Measurements from ENCODE around the gene EIF4E1B.

EIF4E1B gene

DNA sequence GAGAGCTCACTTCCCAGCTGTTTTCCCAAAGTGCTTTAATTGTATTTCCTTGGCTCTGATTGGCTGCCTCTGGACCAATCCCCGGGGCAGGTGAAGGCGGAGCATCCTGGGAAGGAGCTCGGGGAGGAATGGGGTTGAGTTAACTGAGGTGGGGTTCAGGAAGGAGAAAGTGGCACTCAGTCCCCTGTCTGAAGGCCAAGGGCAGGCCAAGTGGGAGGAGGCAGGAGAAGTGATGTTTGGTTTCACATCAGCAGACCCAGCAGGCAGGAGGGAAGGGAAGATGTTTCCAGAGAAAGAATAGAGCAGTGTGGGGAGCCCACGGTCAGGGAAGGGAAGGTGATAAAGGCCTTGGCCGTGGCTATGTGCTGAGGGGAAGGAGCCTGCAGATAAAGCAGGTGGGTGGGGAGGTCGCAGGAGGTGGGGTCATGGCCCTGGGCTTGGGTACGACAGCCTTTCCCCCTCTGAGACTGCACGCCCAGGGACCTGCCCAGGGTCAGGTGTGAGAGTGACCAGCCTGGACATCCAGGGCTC, 19.9 kb downstream of the EIF4E1B start:
- Histone ChIP-seq H3K18ac (ENCODE audit: low read depth in 1 of 2, low read length in 2 of 2) (no peak overlapping the region), H2BK5ac (ENCODE audit: low read depth, low read length, poor library complexity, severe bottlenecking) (no peak overlapping the region), H3K9me3 (ENCODE audit: control insufficient read depth, low read length) (no peaks in the 10 kb centered on the region), H3K4ac (ENCODE audit: low read depth in 1 of 2, low read length in 2 of 2) (no peak overlapping the region), H3K4me1 (ENCODE audit: control insufficient read depth, insufficient read depth, low read depth, low read length) (peaks cover 34% of the 10 kb centered on the region), H4K8ac (ENCODE audit: low read length) (no peak overlapping the region), H3K9ac (ENCODE audit: low read length) (no peak overlapping the region), H3K23ac (ENCODE audit: low read length in 2 of 2) (no peak overlapping the region), H4K91ac (ENCODE audit: low read length) (no peak overlapping the region), H2AFZ (ENCODE audit: low read depth, low read length) (no peak overlapping the region), H3K4me2 (ENCODE audit: low read length, poor library complexity, severe bottlenecking) (no peak overlapping the region), H2BK15ac (ENCODE audit: low read depth, poor library complexity, severe bottlenecking) (no peak overlapping the region), H2BK120ac (ENCODE audit: low read depth, low read length) (no peak overlapping the region), H3K14ac (ENCODE audit: low read length in 2 of 2) (no peak overlapping the region), H3K36me3 (ENCODE audit: control insufficient read depth in 1 of 2, insufficient read depth in 2 of 2, low read depth in 1 of 2, low read length in 2 of 2) (peaks cover 29 to 41% of the 10 kb centered on the region in 2 experiments), H3K27me3 (ENCODE audit: control insufficient read depth in 1 of 2, insufficient read depth in 1 of 2, low read length in 2 of 2) (no peaks in the 10 kb centered on the region), H3K4me3 (ENCODE audit: insufficient read depth in 1 of 2, low read depth in 1 of 2, low read length in 2 of 2) (no peak overlapping the region), H3K27ac (ENCODE audit: low read length, poor library complexity, severe bottlenecking) (no peak overlapping the region), H2BK12ac (ENCODE audit: low read length in 2 of 2) (no peak overlapping the region), H2AK5ac (ENCODE audit: low read length, severe bottlenecking) (no peak overlapping the region), H3K79me1 (replicated peaks; ENCODE audit: low read length, poor library complexity, severe bottlenecking) (peaks cover 39% of the 10 kb centered on the region)
- 85% methylated on average over 8 of the region's 8 CpGs for WGBS
- DNase-seq: no peak

GRCh38 chr5:176651472-176651980, 21.1 kb downstream of the EIF4E1B start:
- 92% methylated on average over 17 of the region's 17 CpGs for WGBS
- Histone ChIP-seq H3K23ac (ENCODE audit: low read length in 2 of 2) (no peak overlapping the region), H2AK5ac (ENCODE audit: low read length, severe bottlenecking) (no peak overlapping the region), H2BK12ac (ENCODE audit: low read length in 2 of 2) (no peak overlapping the region), H2BK120ac (ENCODE audit: low read depth, low read length) (no peak overlapping the region), H3K4me1 (ENCODE audit: control insufficient read depth, insufficient read depth, low read depth, low read length) (peaks cover 31% of the 10 kb centered on the region), H4K8ac (ENCODE audit: low read length) (no peak overlapping the region), H3K18ac (ENCODE audit: low read depth in 1 of 2, low read length in 2 of 2) (no peak overlapping the region), H4K91ac (ENCODE audit: low read length) (no peak overlapping the region), H3K36me3 (ENCODE audit: control insufficient read depth in 1 of 2, insufficient read depth in 2 of 2, low read depth in 1 of 2, low read length in 2 of 2) (peaks cover 40 to 52% of the 10 kb centered on the region in 2 experiments), H3K9ac (ENCODE audit: low read length) (no peak overlapping the region), H3K27me3 (ENCODE audit: control insufficient read depth in 1 of 2, insufficient read depth in 1 of 2, low read length in 2 of 2) (no peaks in the 10 kb centered on the region), H3K14ac (ENCODE audit: low read length in 2 of 2) (no peak overlapping the region), H3K79me1 (replicated peaks; ENCODE audit: low read length, poor library complexity, severe bottlenecking) (peaks cover 39% of the 10 kb centered on the region), H3K4me3 (ENCODE audit: insufficient read depth in 1 of 2, low read depth in 1 of 2, low read length in 2 of 2) (no peak overlapping the region), H2BK5ac (ENCODE audit: low read depth, low read length, poor library complexity, severe bottlenecking) (no peak overlapping the region), H2BK15ac (ENCODE audit: low read depth, poor library complexity, severe bottlenecking) (no peak overlapping the region), H3K4me2 (ENCODE audit: low read length, poor library complexity, severe bottlenecking) (no peak overlapping the region), H3K4ac (ENCODE audit: low read depth in 1 of 2, low read length in 2 of 2) (no peak overlapping the region), H3K9me3 (ENCODE audit: control insufficient read depth, low read length) (no peaks in the 10 kb centered on the region), H3K27ac (ENCODE audit: low read length, poor library complexity, severe bottlenecking) (no peak overlapping the region), H2AFZ (ENCODE audit: low read depth, low read length) (no peak overlapping the region)
- DNase-seq: no peak

DNA sequence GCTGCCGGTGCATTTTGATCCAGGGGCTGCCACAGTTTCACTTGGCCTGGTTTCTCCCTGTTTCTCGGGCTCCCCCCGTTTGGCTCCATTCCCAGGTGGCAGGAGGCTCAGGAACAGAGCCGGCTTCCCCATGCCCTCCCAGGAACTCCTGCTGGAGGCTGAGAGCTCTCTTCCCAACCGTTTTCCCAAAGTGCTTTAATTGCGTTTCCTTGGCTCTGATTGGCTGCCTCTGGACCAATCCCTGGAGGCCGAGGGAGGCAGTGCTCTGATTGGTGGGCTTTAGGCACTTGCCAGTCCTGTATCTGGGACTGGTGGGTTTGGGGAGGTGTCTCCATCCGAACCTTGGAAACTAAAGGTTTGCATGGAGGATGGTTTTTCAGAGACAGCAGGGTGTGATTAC, 21.7 kb downstream of the EIF4E1B start:
- 82% methylated on average over 7 of the region's 8 CpGs for WGBS
- no peak overlapping the region for H3K4me3 ChIP-seq (ENCODE audit: insufficient read depth in 1 of 2, low read depth in 1 of 2, low read length in 2 of 2)
- H3K18ac ChIP-seq (ENCODE audit: low read depth in 1 of 2, low read length in 2 of 2): no peak overlapping the region
- H3K9me3 ChIP-seq (ENCODE audit: control insufficient read depth, low read length): no peaks in the 10 kb centered on the region
- H3K14ac ChIP-seq (ENCODE audit: low read length in 2 of 2): no peak overlapping the region
- peaks cover 27% of the 10 kb centered on the region for H3K4me1 ChIP-seq (ENCODE audit: control insufficient read depth, insufficient read depth, low read depth, low read length)
- no peak overlapping the region for H2BK12ac ChIP-seq (ENCODE audit: low read length in 2 of 2)
- no peak overlapping the region for H3K9ac ChIP-seq (ENCODE audit: low read length)
- no peak overlapping the region for H3K4ac ChIP-seq (ENCODE audit: low read depth in 1 of 2, low read length in 2 of 2)
- H2BK5ac ChIP-seq (ENCODE audit: low read depth, low read length, poor library complexity, severe bottlenecking): no peak overlapping the region
- no peak overlapping the region for H3K4me2 ChIP-seq (ENCODE audit: low read length, poor library complexity, severe bottlenecking)
- peaks cover 39% of the 10 kb centered on the region for H3K79me1 ChIP-seq (replicated peaks; ENCODE audit: low read length, poor library complexity, severe bottlenecking)
- no peak overlapping the region for H3K27ac ChIP-seq (ENCODE audit: low read length, poor library complexity, severe bottlenecking)
- H2AK5ac ChIP-seq (ENCODE audit: low read length, severe bottlenecking): no peak overlapping the region
- no peak overlapping the region for H4K91ac ChIP-seq (ENCODE audit: low read length)
- H4K8ac ChIP-seq (ENCODE audit: low read length): no peak overlapping the region
- peaks cover 46 to 58% of the 10 kb centered on the region in 2 experiments for H3K36me3 ChIP-seq (ENCODE audit: control insufficient read depth in 1 of 2, insufficient read depth in 2 of 2, low read depth in 1 of 2, low read length in 2 of 2)
- no peak overlapping the region for H2BK15ac ChIP-seq (ENCODE audit: low read depth, poor library complexity, severe bottlenecking)
- H3K27me3 ChIP-seq (ENCODE audit: control insufficient read depth in 1 of 2, insufficient read depth in 1 of 2, low read length in 2 of 2): no peaks in the 10 kb centered on the region
- H2BK120ac ChIP-seq (ENCODE audit: low read depth, low read length): no peak overlapping the region
- DNase-seq: no peak
- H2AFZ ChIP-seq (ENCODE audit: low read depth, low read length): no peak overlapping the region
- no peak overlapping the region for H3K23ac ChIP-seq (ENCODE audit: low read length in 2 of 2)

GRCh38 chr5:176653401-176654385, 23.2 kb downstream of the EIF4E1B start:
- no peak overlapping the region for H2BK15ac ChIP-seq (ENCODE audit: low read depth, poor library complexity, severe bottlenecking)
- no peaks in the 10 kb centered on the region for H3K27me3 ChIP-seq (ENCODE audit: control insufficient read depth in 1 of 2, insufficient read depth in 1 of 2, low read length in 2 of 2)
- no peaks in the 10 kb centered on the region for H3K9me3 ChIP-seq (ENCODE audit: control insufficient read depth, low read length)
- 95% methylated on average over 18 of the region's 18 CpGs for WGBS
- no peak overlapping the region for H3K14ac ChIP-seq (ENCODE audit: low read length in 2 of 2)
- H3K4me2 ChIP-seq (ENCODE audit: low read length, poor library complexity, severe bottlenecking): no peak overlapping the region
- H3K79me1 ChIP-seq (replicated peaks; ENCODE audit: low read length, poor library complexity, severe bottlenecking): peaks cover 30% of the 10 kb centered on the region
- H4K8ac ChIP-seq (ENCODE audit: low read length): no peak overlapping the region
- H2BK12ac ChIP-seq (ENCODE audit: low read length in 2 of 2): no peak overlapping the region
- no peak overlapping the region for H3K4me3 ChIP-seq (ENCODE audit: insufficient read depth in 1 of 2, low read depth in 1 of 2, low read length in 2 of 2)
- peaks cover 25% of the 10 kb centered on the region for H3K4me1 ChIP-seq (ENCODE audit: control insufficient read depth, insufficient read depth, low read depth, low read length)
- peaks cover 53 to 66% of the 10 kb centered on the region in 2 experiments for H3K36me3 ChIP-seq (ENCODE audit: control insufficient read depth in 1 of 2, insufficient read depth in 2 of 2, low read depth in 1 of 2, low read length in 2 of 2)
- H4K91ac ChIP-seq (ENCODE audit: low read length): no peak overlapping the region
- H2BK5ac ChIP-seq (ENCODE audit: low read depth, low read length, poor library complexity, severe bottlenecking): no peak overlapping the region
- H3K23ac ChIP-seq (ENCODE audit: low read length in 2 of 2): no peak overlapping the region
- H3K9ac ChIP-seq (ENCODE audit: low read length): no peak overlapping the region
- H2AFZ ChIP-seq (ENCODE audit: low read depth, low read length): no peak overlapping the region
- no peak overlapping the region for H2AK5ac ChIP-seq (ENCODE audit: low read length, severe bottlenecking)
- DNase-seq: no peak
- no peak overlapping the region for H2BK120ac ChIP-seq (ENCODE audit: low read depth, low read length)
- H3K27ac ChIP-seq (ENCODE audit: low read length, poor library complexity, severe bottlenecking): no peak overlapping the region
- no peak overlapping the region for H3K4ac ChIP-seq (ENCODE audit: low read depth in 1 of 2, low read length in 2 of 2)
- H3K18ac ChIP-seq (ENCODE audit: low read depth in 1 of 2, low read length in 2 of 2): no peak overlapping the region
